Measurements from ENCODE around the gene VSTM2L.

Gene VSTM2L

DNA sequence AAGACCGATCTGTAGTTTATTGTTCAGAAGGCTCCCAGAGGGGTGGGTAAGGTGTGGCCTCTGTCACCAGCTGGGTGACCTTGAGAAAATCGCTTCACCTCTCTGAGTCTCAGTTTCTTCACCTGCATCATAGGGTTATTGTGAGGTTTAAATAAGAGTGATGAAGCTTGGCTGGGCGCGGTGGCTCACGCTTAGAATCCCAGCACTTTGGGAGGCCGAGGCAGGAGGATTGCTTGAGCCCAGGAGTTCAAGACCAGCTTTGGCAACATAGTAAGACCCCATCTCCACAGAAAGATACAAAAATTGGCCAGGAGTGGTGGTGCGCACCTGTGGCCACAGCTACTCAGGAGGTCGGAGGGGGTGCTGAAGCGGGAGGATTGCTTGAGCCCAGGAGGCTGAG is 36.0 kb downstream of the VSTM2L start:
- Histone ChIP-seq H3K4me2 (ENCODE audit: insufficient read depth, low read length) (no peak overlapping the region), H2AFZ (ENCODE audit: low read depth, low read length) (no peak overlapping the region), H3K79me2 (ENCODE audit: insufficient read depth, low read length) (no peaks in the 10 kb centered on the region), H3K4me1 (ENCODE audit: insufficient read depth, low read length) (no peaks in the 10 kb centered on the region), H3K27ac (ENCODE audit: low read length) (no peak overlapping the region), H3K4me3 (ENCODE audit: low read depth in 1 of 2, low read length in 2 of 2) (no peak overlapping the region), H4K20me1 (ENCODE audit: insufficient read depth, low read length) (peaks cover 4% of the 10 kb centered on the region; the same call in 1 of the 2 replicates), H3K9ac (ENCODE audit: low read depth, low read length) (no peak overlapping the region), H3K27me3 (ENCODE audit: insufficient read depth, low read length, poor library complexity) (no peaks in the 10 kb centered on the region), H3K9me3 (ENCODE audit: insufficient read depth, low read length, severe bottlenecking) (no peaks in the 10 kb centered on the region), H3K36me3 (ENCODE audit: insufficient read depth, low read length) (no peaks in the 10 kb centered on the region)
- TF ChIP-seq EZH2 (IDR thresholded peaks at IDR 0.05; ENCODE audit: borderline replicate concordance, low read depth, low read length, severe bottlenecking), result no peak
- TF ChIP-seq, protein P1, sequence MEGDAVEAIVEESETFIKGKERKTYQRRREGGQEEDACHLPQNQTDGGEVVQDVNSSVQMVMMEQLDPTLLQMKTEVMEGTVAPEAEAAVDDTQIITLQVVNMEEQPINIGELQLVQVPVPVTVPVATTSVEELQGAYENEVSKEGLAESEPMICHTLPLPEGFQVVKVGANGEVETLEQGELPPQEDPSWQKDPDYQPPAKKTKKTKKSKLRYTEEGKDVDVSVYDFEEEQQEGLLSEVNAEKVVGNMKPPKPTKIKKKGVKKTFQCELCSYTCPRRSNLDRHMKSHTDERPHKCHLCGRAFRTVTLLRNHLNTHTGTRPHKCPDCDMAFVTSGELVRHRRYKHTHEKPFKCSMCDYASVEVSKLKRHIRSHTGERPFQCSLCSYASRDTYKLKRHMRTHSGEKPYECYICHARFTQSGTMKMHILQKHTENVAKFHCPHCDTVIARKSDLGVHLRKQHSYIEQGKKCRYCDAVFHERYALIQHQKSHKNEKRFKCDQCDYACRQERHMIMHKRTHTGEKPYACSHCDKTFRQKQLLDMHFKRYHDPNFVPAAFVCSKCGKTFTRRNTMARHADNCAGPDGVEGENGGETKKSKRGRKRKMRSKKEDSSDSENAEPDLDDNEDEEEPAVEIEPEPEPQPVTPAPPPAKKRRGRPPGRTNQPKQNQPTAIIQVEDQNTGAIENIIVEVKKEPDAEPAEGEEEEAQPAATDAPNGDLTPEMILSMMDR (IDR thresholded peaks at IDR 0.05; ENCODE audit: borderline replicate concordance, extremely low read depth, low read length, poor library complexity, severe bottlenecking), result no peak
- DNase-seq (no peak), ATAC-seq (ENCODE audit: insufficient read depth, low read depth) (no peak)

DNA sequence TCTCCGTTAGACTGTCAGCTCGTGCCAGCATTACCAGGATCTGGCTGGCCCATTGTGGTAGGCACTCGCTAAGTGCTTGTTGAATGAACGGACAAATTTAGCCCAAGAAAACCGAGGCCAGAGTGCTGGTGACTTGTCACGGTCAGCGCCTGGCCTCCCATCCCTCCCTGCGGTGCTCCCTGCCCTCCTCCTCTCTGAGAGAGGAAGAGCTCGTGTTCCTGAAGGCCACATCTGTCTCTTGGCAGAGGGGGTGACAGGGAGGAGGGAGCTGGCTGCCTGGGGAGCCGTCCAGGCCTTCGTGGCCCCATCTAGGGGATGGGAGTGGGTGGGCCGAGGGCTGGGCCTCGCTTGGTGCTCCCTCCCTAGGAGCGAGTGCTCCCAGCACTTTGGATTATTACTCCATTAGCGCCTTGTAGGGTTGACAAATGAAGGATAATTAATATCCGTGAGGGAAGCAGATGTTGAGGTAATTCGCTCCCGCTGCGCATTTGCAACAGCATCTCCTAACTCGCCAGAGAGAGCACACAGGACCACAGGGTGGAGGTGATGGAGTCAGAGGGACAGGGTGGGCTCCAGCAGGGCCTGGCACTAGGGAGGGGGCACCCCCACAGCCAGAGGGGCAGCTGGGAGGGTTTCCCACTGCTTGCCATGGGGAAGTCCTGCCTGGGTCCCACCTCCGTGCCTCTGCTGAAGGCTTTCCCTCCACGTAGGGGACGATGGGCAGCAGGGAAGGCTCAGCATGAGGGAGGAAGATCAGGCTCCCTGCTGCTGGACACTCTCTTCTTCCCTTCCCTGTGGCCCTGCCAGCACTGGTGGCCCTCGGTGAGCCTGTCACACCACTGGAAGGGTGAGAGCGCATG is 37.0 kb downstream of the VSTM2L start:
- Histone ChIP-seq H3K4me1 (ENCODE audit: insufficient read depth, low read length) (no peaks in the 10 kb centered on the region), H3K4me3 (ENCODE audit: low read depth in 1 of 2, low read length in 2 of 2) (no peak overlapping the region), H3K79me2 (ENCODE audit: insufficient read depth, low read length) (no peaks in the 10 kb centered on the region), H3K4me2 (ENCODE audit: insufficient read depth, low read length) (no peak overlapping the region), H4K20me1 (ENCODE audit: insufficient read depth, low read length) (peaks cover 4% of the 10 kb centered on the region; the same call in 1 of the 2 replicates), H3K9me3 (ENCODE audit: insufficient read depth, low read length, severe bottlenecking) (no peaks in the 10 kb centered on the region), H3K36me3 (ENCODE audit: insufficient read depth, low read length) (no peaks in the 10 kb centered on the region), H3K27ac (ENCODE audit: low read length) (no peak overlapping the region), H2AFZ (ENCODE audit: low read depth, low read length) (no peak overlapping the region), H3K9ac (ENCODE audit: low read depth, low read length) (no peak overlapping the region), H3K27me3 (ENCODE audit: insufficient read depth, low read length, poor library complexity) (no peaks in the 10 kb centered on the region)
- TF ChIP-seq, protein P1 (IDR thresholded peaks at IDR 0.05; ENCODE audit: borderline replicate concordance, extremely low read depth, low read length, poor library complexity, severe bottlenecking), result no peak
- no peak for TF ChIP-seq EZH2 (IDR thresholded peaks at IDR 0.05; ENCODE audit: borderline replicate concordance, low read depth, low read length, severe bottlenecking)
- DNase-seq (no peak), ATAC-seq (ENCODE audit: insufficient read depth, low read depth) (no peak)

DNA sequence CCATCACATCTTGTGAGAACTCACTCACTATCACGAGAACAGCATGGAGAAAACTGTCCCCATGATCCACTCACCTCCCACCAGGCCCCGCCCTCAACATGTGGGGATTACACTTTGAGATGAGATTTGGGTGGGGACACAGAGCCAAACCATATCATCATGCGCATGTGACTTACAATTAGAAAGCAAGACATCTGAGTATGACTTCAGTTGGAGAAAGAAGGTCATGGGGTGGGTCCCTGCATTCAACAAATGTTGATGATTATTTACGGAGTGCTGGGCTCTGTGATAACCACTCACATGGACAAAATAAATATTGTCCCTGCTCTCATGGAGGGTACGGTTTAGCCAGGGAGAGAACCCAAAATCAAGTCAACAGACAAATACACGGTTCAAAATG is 37.9 kb downstream of the VSTM2L start:
- H3K27me3 ChIP-seq (ENCODE audit: insufficient read depth, low read length, poor library complexity), result no peaks in the 10 kb centered on the region
- no peak overlapping the region for H3K9ac ChIP-seq (ENCODE audit: low read depth, low read length)

More for the DNA sequence above, 37.9 kb downstream of the VSTM2L start:
- no peaks in the 10 kb centered on the region for H3K79me2 ChIP-seq (ENCODE audit: insufficient read depth, low read length)
- H3K27ac ChIP-seq (ENCODE audit: low read length), result no peak overlapping the region
- H3K4me3 ChIP-seq (ENCODE audit: low read depth in 1 of 2, low read length in 2 of 2), result no peak overlapping the region
- H4K20me1 ChIP-seq (ENCODE audit: insufficient read depth, low read length), result peaks cover 4% of the 10 kb centered on the region; the same call in 1 of the 2 replicates
- ATAC-seq (ENCODE audit: insufficient read depth, low read depth) (no peak), DNase-seq (no peak)
- H3K4me2 ChIP-seq (ENCODE audit: insufficient read depth, low read length), result no peak overlapping the region
- no peak overlapping the region for H2AFZ ChIP-seq (ENCODE audit: low read depth, low read length)
- H3K36me3 ChIP-seq (ENCODE audit: insufficient read depth, low read length), result no peaks in the 10 kb centered on the region
- H3K4me1 ChIP-seq (ENCODE audit: insufficient read depth, low read length), result no peaks in the 10 kb centered on the region
- TF ChIP-seq, protein P1 (IDR thresholded peaks at IDR 0.05; ENCODE audit: borderline replicate concordance, extremely low read depth, low read length, poor library complexity, severe bottlenecking), result no peak
- no peak for TF ChIP-seq EZH2 (IDR thresholded peaks at IDR 0.05; ENCODE audit: borderline replicate concordance, low read depth, low read length, severe bottlenecking)
- no peaks in the 10 kb centered on the region for H3K9me3 ChIP-seq (ENCODE audit: insufficient read depth, low read length, severe bottlenecking)

Measured in DND-41 (cell line).